Rectal smooth muscle tissue (tissue), 1 donor: ENCODE measurements around the gene REEP6.
A peak's percentile ranks its signal among the peaks of the same experiment; 100 is the strongest.

Source experiments
- H3K27ac ChIP-seq: one replicate; pipeline ENCODE4 v1.7.0; 2013; ENCODE audit warnings: low read depth, low read length, inconsistent platforms
- H3K27me3 ChIP-seq: one replicate; pipeline ENCODE4 v1.7.0; 2013; ENCODE audit warnings: low read length; ENCODE audit not compliant: control insufficient read depth, insufficient read depth
- H3K36me3 ChIP-seq: one replicate; pipeline ENCODE4 v1.7.0; 2013; ENCODE audit warnings: low read length; ENCODE audit not compliant: control insufficient read depth, insufficient read depth
- H3K4me1 ChIP-seq: one replicate; pipeline ENCODE4 v1.7.0; 2013; ENCODE audit warnings: low read length; ENCODE audit not compliant: control insufficient read depth, insufficient read depth
- H3K4me3 ChIP-seq: one replicate; pipeline ENCODE4 v1.7.0; 2013; ENCODE audit warnings: low read length
- H3K9ac ChIP-seq: one replicate; pipeline ENCODE4 v1.7.0; 2013; ENCODE audit warnings: low read length

The REEP6 gene

DNA sequence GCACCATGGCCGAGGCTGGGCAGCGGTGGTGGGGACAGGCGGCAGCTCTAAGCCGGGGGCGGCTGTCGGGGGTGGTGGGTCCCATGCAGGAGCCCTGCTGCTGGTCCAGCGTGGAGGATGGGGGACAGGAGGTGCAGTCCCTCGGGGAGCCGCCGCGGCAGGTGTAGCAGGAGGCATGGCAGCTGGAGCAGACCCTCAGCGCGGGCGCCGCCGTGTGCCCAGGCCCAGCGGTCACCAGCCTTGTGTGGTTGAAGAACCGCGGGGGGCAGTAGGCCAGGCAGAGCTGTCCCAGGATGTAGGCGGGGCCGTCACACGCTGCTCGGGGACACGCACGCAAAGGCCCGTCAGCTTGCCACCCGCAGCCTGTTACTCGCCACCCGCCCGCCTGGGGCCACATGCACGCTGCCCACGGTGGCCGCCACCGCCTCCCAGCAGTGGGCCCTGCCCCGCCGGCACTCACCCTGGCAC lies 9.1 kb upstream of the REEP6 start:
- no peak overlapping the region for H3K4me3 ChIP-seq
- H3K9ac ChIP-seq: no peak overlapping the region
- no peaks in the 10 kb centered on the region for H3K4me1 ChIP-seq
- no peak overlapping the region for H3K27ac ChIP-seq
- H3K36me3 ChIP-seq: peaks cover 2% of the 10 kb centered on the region
- no peaks in the 10 kb centered on the region for H3K27me3 ChIP-seq

DNA sequence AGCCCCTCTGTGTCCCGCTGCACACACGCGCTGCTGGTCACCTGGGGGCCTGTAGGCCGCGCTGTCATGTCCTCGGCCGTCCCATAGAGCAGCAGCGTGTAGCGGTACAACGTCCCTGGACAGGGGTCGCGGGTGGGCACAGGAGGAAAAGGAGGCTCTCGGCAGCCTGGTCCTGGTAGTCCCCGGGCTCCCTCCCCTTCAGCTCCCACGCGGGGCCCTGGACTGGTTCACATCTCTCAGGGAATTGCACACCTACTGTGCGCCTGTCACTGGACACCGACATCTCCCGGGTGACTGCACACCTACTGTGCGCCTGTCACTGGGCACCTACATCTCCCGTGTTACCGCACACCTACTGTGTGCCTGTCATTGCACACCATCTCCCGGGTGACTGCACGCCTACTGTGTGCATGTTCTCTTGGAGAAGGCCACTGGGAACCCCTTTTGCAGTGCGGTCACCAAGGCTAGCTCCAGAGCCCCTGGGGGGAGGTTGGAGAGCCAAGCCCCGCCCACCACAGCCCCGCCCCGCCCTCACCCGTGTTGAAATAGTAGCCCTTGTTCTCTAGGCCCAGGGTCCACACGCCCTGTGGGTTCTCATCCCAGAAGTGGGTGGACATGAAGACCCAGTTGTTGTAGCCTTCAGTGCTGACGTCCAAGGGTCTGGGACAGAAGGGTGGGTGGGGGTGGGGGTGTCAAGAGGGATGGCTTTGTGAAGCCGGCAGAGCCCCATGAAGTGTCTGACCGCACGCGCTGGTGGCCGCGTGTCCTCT lies 8.4 kb upstream of the REEP6 start:
- no peak overlapping the region for H3K4me3 ChIP-seq
- no peak overlapping the region for H3K9ac ChIP-seq
- no peak overlapping the region for H3K27ac ChIP-seq
- H3K27me3 ChIP-seq: no peaks in the 10 kb centered on the region
- no peaks in the 10 kb centered on the region for H3K4me1 ChIP-seq
- H3K36me3 ChIP-seq: no peaks in the 10 kb centered on the region

DNA sequence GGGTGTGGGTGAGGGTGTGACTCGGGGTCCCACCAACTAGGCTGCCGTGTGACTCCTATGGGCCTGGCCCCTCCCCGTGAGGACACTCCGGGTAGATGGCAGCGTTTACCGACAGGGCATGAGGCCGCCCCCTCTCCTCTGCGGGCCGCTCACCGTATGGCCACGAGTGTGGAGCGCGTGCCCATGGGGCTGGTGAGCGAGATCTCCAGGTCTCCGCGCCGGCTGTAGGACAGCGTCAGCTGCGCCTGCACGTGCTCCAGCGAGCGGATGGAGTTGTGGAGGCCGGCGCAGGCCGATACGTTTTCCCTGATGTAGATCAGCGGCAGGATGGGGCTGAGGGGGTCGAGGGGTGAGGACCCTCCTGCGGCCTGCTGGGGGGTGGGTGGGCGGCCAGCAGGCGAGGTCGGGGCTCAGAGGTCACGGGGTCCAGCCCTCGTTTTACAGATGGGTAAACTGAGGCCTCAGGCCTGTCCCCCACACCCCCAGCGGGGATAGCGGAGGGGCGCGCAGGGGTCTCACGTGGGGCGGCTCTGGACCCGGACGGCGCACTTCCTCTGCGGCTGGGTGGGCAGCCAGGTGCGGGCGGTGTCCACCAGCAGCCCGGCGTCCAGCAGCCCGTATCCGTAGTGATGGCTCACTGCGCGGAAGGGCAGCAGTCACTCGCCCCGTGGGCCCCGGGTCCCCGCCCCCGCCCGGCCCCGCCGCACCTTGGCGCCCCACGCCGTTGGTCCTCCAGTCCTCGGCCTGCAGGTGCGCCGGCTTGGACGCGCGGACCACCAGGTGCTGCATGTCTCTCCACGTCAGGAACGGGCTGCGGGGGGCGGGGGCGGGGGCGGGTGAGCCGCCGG lies 7.6 kb upstream of the REEP6 start:
- no peaks in the 10 kb centered on the region for H3K27me3 ChIP-seq
- H3K36me3 ChIP-seq: no peaks in the 10 kb centered on the region
- H3K4me3 ChIP-seq: no peak overlapping the region
- H3K4me1 ChIP-seq: no peaks in the 10 kb centered on the region
- no peak overlapping the region for H3K27ac ChIP-seq
- H3K9ac ChIP-seq: no peak overlapping the region

DNA sequence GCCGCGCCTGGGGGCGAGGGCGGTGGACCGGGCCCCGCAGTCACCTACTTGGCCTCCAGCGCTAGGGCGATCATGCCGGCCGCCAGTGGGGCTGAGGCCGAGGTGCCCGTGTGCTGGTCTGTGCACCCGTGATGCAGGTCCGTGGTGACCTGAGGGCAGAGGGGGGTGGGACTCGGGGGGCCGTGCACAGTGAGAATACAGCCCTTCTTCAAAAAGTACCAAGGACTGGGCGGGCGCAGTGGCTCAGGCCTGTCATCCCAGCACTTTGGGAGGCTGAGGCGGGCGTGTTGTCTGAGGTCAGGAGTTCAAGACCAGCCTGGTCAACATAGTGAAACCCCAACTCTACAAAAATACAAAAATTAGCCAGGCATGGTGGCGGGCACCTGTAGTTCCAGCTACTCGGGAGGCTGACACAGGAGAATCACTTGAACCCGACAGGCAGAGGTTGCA lies 7.0 kb upstream of the REEP6 start:
- Histone ChIP-seq H3K9ac (no peak overlapping the region), H3K4me1 (no peaks in the 10 kb centered on the region), H3K4me3 (no peak overlapping the region), H3K36me3 (no peaks in the 10 kb centered on the region), H3K27me3 (no peaks in the 10 kb centered on the region), H3K27ac (no peak overlapping the region)

DNA sequence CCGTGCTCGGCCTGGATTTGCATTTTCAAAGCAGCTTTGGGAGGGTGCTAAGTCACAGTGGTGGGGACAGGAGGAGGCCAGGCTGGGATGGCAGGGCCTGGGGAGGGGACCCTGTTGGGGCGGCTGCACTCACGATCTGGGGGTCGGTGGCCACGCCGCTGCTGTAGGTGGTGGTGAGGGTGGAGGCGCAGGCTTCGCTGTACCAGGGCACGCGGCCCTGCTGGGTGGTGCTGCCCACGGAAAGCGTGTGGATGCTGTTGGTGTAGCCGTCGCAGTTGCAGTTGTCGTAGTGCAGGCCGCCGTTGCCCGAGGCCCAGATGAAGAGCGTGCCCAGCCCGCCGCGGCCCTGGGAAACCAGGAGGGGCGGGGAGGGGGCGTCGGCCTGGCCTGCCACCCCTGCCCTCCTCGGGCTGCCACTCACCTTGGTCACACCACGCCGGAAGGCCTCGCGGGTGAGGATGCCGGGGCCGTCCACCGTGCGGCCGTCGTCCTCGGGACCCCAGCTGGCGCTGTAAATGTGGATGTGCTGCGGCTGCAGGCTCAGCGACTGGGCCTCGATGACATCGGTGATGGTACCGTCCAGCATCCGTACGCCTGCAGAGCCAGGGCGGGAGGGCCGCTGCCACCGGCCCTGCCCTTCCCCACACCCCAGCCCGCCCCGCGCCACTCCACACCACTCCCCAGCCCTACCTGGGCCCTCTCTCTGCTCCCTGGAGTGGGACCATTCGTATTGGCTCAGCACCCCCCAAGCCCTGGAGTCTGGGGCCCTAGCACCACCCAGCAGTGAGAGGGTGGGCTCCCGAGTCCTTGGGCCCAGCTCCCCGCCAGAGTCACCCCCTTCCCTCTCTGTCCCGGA lies 4.0 kb upstream of the REEP6 start:
- Histone ChIP-seq H3K27ac (no peak overlapping the region), H3K9ac (no peak overlapping the region), H3K4me1 (no peaks in the 10 kb centered on the region), H3K36me3 (no peaks in the 10 kb centered on the region), H3K4me3 (no peak overlapping the region), H3K27me3 (no peaks in the 10 kb centered on the region)

DNA sequence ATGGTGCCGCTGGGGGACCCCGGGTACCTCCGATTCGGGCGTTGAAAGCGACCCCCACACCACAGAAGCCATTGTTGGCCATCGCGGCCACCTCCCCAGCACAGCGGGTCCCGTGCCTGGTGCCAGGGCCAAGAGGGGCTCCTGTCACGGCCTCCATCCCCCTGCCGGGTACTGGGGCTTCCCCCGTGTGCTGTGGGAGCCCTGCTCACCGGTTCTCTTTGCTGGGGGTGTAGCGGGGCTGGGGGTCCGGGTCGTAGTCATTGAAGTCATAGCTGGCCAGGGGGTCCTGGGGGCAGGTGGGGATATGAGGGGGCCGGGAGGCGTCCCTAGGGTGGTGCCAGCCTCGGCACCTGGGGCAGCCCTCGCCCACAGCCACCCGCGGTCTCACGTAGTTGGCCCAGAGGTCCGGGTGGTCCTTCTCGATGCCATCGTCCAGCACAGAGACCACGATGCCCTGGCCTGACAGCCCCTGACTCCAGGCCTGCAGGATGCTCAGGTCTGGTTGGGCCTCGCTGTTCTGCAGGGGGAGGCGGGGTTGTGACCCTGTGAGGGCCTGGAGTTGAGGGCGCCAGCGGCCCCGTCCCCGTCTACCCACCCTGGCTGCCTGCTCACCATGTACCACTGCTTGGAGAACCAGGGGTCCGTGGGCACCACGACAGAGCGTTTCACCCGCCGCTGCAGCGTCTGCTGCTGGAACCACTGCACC lies 3.3 kb upstream of the REEP6 start:
- no peaks in the 10 kb centered on the region for H3K27me3 ChIP-seq
- no peak overlapping the region for H3K9ac ChIP-seq
- no peak overlapping the region for H3K27ac ChIP-seq
- no peaks in the 10 kb centered on the region for H3K4me1 ChIP-seq
- H3K36me3 ChIP-seq: no peaks in the 10 kb centered on the region
- no peak overlapping the region for H3K4me3 ChIP-seq

DNA sequence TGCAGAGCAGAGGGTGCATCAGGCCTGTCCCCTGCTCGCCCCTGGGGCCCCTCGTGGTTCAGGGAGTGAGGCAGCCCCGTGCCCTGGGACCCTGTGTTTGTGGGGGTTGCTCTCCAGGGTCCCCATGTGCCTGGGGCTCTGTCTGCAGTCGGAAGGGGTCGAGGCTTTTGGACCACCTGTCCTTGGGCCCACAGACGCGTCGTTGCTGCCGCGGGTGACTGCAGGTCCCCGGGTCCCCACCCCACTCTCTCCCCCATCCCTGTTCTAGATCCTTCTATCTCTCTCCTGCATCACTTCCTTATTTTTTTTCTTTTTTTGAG lies 2.7 kb upstream of the REEP6 start:
- no peak overlapping the region for H3K27ac ChIP-seq
- no peak overlapping the region for H3K4me3 ChIP-seq
- H3K9ac ChIP-seq: no peak overlapping the region
- no peaks in the 10 kb centered on the region for H3K4me1 ChIP-seq
- H3K27me3 ChIP-seq: no peaks in the 10 kb centered on the region
- no peaks in the 10 kb centered on the region for H3K36me3 ChIP-seq

DNA sequence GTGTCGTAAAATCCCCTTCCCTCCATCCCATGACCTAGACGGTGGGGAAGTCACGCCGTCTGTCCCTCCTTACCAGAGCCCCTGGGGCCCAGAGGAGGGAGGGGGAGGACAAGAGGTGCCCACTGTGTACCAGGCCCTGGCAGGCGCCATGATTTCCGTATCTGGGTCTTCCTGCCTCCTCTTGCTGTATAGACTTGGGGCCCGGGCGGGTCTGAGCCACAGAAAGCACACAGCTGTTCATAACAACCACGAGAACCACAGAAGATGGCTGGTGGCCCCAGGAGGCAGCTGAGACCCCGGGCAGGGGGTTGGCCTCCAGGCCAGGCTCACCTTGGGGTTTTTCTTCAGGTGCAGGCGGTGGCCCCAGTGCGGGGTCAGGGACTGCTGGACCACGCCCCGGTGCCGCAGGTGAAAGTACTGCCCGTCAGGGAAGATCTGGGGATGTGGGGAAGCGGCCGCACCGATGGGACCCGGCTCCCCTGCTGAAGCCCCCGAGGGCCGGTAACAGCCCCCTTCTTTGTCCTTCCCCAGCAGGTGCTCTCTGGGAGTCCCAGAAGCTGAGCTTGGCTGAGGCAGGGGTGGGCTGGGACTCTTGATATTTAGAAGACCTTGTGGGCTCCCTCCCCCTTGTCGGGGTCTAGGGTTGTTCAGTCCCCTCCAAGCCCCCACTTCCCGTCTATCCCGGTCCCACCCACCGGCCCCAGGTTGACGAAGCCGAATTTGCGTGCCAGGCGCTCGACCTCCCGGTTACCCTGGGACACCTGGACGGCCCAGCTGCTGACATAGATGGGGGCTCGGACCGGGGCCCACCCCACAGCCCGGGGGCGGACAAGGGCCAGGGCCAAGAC lies 1.3 kb upstream of the REEP6 start:
- H3K9ac ChIP-seq: no peak overlapping the region

DNA sequence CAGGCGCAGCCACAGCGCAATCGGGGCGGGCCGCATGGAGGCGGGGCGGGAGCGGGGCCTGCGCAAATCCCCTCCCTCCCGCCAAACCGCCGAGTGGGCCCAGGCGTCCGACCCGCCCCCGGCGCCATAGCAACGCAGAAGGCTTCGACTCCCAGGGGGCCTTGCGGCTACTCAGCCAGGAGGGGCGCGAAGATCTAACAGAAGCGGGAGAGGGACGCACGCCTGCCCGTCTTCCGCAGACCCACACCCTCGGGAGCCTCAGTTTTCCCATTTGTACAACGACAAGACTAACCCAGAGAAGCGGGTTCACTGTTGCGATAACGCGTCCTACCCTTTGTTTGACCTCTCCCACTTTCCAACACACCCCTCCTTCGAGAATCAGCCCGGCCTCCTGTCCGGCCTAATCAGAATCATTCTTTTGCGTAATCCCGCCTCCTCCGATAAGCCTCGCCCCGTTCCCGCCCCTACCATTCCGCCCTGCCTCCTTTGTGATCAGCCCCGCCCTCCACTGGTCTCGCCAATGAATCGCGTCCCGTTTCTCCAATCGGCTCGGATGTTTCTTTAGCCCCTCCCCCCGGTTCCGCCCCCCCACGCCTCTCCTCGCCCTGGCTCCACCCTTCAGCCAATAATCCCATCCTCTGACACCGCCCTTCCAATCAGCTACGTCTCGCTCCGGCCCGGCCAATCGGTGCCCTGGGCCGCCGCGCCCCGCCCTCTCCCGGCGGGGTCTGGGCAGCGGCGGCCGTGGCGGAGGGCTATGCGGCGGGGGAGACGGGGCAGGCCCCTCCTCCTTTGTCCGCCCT lies 469 bp upstream of the REEP6 start, which contains the start of gene PCSK4:
TSS of gene PCSK4 (minus strand) at position 40 of the 803 bp plus-strand sequence. CDS start at position 36, 4 bp downstream.
- peak within 1 kb of the TSS; percentile 83 for H3K4me3 ChIP-seq
- no peak within 1 kb of the TSS for H3K9ac ChIP-seq
- peak within 1 kb of the TSS; percentile 81 for H3K27ac ChIP-seq
- peaks cover under 1% of the 10 kb centered on the region for H3K27me3 ChIP-seq
- no peaks in the 10 kb centered on the region for H3K4me1 ChIP-seq
- H3K36me3 ChIP-seq: no peaks in the 10 kb centered on the region

More for the DNA sequence above, 1.3 kb upstream of the REEP6 start:
- Histone ChIP-seq H3K4me3 (peak overlapping the region; percentile 83), H3K27ac (peak overlapping the region; percentile 81), H3K27me3 (no peaks in the 10 kb centered on the region), H3K4me1 (no peaks in the 10 kb centered on the region), H3K36me3 (no peaks in the 10 kb centered on the region)

DNA sequence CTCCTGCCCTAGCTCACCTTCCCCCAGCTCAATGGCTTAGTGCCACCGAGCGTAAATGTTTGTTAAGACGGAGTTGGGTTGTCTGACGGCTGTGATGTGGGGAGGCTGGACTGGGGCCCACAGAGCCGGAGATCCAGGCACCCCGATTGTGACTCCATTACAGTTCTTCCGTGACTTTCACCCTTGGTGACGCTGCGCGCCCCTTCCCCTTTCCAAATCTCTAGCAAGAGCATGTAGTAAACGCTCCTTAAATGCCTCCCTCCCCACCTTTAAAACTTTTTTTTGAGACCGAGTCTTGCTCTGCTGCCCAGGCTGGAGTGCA lies 829 bp downstream of the REEP6 start:
- H3K36me3 ChIP-seq: no peaks in the 10 kb centered on the region
- H3K9ac ChIP-seq: no peak overlapping the region
- peaks cover 6% of the 10 kb centered on the region for H3K27me3 ChIP-seq
- H3K4me1 ChIP-seq: no peaks in the 10 kb centered on the region
- no peak overlapping the region for H3K4me3 ChIP-seq
- no peak overlapping the region for H3K27ac ChIP-seq
